ENCODE results near the gene IER3.

DNA sequence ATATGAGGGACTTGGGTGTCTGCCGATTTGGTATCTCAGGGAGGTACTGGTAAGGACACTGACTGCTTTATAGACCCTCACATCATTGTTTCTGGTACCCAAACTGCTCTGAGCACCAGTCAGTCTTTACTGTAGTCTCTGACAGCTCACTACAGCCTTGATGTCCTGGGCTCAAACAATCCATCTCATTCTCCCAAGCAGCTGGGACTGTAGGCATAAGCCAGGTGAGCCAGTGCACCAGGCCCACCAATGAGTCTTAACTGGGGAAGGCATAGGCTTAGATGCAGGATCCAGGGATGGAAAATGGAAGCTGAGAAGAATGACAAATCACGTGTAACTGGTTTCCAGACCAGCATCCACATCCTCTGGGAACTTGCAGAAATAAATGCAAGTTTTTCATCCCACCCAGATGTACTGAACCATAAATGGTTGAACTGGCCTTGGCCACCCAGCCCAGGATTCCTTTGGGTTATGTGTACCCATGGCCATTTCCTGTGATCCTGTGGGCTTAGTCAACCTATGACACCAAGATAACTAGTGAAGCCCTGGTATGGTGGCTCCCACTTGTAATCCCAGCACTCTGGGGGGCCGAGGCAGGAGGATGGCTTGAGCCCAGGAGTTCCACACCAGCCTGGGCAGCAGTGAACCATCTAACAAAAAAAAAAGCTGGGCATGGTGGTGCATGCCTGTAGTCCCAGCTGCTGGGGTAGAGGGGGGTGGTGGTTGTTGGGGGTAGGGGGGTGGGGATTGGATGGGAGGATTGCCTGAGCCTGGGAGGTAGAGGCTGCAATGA lies 18.4 kb downstream of the IER3 start:
- TF ChIP-seq CTCF (IDR thresholded peaks at IDR 0.05 in 4 of 5, conservative IDR thresholded peaks at IDR 0.05 in 1 of 5) (no peak), POLR2A (IDR thresholded peaks at IDR 0.05) (no peak)

Data from gastrocnemius medialis (tissue), 4 donors.